Bronchial epithelial cell (primary cell): ENCODE results near the gene SERPINA4. TPM values are rescaled to one million over a fixed set of nuclear protein-coding genes. Genes with fewer than 3 reads are reported as not detected.

Experiments used
- DNase-seq: peaks from one replicate; pipeline ENCODE4 v3.0.0-alpha.2; 2010; ENCODE audit warnings: low read depth
- FAIRE-seq: peaks from 2 replicates; lab custom pipeline; 2011; peaks lifted over from hg19 to GRCh38; lab: Jason Lieb, UNC
- H3K27me3 ChIP-seq: 2 replicates; pipeline ENCODE4 v1.5.1; 2011; ENCODE audit warnings: low read length; ENCODE audit not compliant: control insufficient read depth, insufficient read depth
- H3K36me3 ChIP-seq: 2 replicates; pipeline ENCODE4 v1.5.1; 2011; ENCODE audit warnings: low read length; ENCODE audit not compliant: control insufficient read depth, insufficient read depth
- H3K4me3 ChIP-seq: 2 replicates; pipeline ENCODE4 v1.5.1; 2011; ENCODE audit warnings: mild to moderate bottlenecking, low read depth, low read length, control low read depth
- CTCF ChIP-seq: IDR thresholded peaks from 2 replicates; pipeline ENCODE4 v1.5.1; 2011; ENCODE audit warnings: mild to moderate bottlenecking, moderate library complexity, low read length, control low read depth, inconsistent platforms; ENCODE audit not compliant: insufficient read depth, severe bottlenecking
- total RNA-seq: library from RNA; depleted of rRNA; stranded (reverse); fragments of >200 nt; gene quantifications from 2 replicates; pipeline ENCODE4 v1.2.1, GENCODE V29; 2014

Gene SERPINA4
- total RNA-seq, 1 donor from 2014 or later: not detected

GRCh38 chr14:94531187-94531586 is 30.1 kb upstream of the SERPINA4 start:
- H3K27me3 ChIP-seq: no peaks in the 10 kb centered on the region
- FAIRE-seq (no peak), DNase-seq (no peak)
- H3K36me3 ChIP-seq: no peaks in the 10 kb centered on the region
- no peak for TF ChIP-seq CTCF
- H3K4me3 ChIP-seq: no peak overlapping the region

- peak; percentile 42 for DNase-seq
These were observed 28.8 kb upstream of the SERPINA4 start for GRCh38 chr14:94532447-94532846.

GRCh38 chr14:94535506-94535905 is 25.7 kb upstream of the SERPINA4 start:
- H3K36me3 ChIP-seq: no peaks in the 10 kb centered on the region
- no peak for TF ChIP-seq CTCF
- no peaks in the 10 kb centered on the region for H3K27me3 ChIP-seq

More at GRCh38 chr14:94532447-94532846, 28.8 kb upstream of the SERPINA4 start:
- no peak for TF ChIP-seq CTCF
- FAIRE-seq: no peak
- H3K4me3 ChIP-seq: no peak overlapping the region
- H3K36me3 ChIP-seq: no peaks in the 10 kb centered on the region
- no peaks in the 10 kb centered on the region for H3K27me3 ChIP-seq

GRCh38 chr14:94536836-94537235 is 24.4 kb upstream of the SERPINA4 start:
- FAIRE-seq (no peak), DNase-seq (peak; percentile 25)
- no peaks in the 10 kb centered on the region for H3K27me3 ChIP-seq
- H3K4me3 ChIP-seq: no peak overlapping the region
- H3K36me3 ChIP-seq: no peaks in the 10 kb centered on the region
- TF ChIP-seq CTCF: no peak

More at GRCh38 chr14:94535506-94535905, 25.7 kb upstream of the SERPINA4 start:
- H3K4me3 ChIP-seq: no peak overlapping the region
- DNase-seq (no peak), FAIRE-seq (no peak)

GRCh38 chr14:94538070-94538740 is 23.0 kb upstream of the SERPINA4 start:
- Histone ChIP-seq H3K27me3 (no peaks in the 10 kb centered on the region), H3K4me3 (no peak overlapping the region), H3K36me3 (no peaks in the 10 kb centered on the region)
- FAIRE-seq: no peak
- TF ChIP-seq CTCF: no peak
- DNase-seq: no peak

GRCh38 chr14:94539181-94539580 is 22.1 kb upstream of the SERPINA4 start:
- TF ChIP-seq CTCF: no peak
- FAIRE-seq: no peak
- Histone ChIP-seq H3K27me3 (no peaks in the 10 kb centered on the region), H3K36me3 (no peaks in the 10 kb centered on the region), H3K4me3 (no peak overlapping the region)
- DNase-seq: no peak
